GM23338 (cell line): ENCODE results near the gene CSNK1E. TPM values are rescaled to one million over a fixed set of nuclear protein-coding genes. Genes with fewer than 3 reads are reported as not detected.

Experiments used
- ATAC-seq: fragments of 200-7000 bp; cut with Tn5 transposase; 3 replicates; pipeline ENCODE4 v1.9.1; 2020
- DNase-seq: peaks from one replicate; pipeline ENCODE4 v3.0.0-alpha.2; 2015; ENCODE audit warnings: low spot score
- H2AFZ ChIP-seq: fragments of 200-600 bp; sonication (generic); 2 replicates; pipeline ENCODE4 v1.8.0; 2016; ENCODE audit warnings: antibody characterized with exemption, mild to moderate bottlenecking, moderate library complexity
- H3F3A ChIP-seq: fragments of 200-600 bp; sonication (generic); replicated peaks from 2 replicates; pipeline ENCODE4 v1.8.0; 2017; ENCODE audit warnings: antibody characterized with exemption, mixed run types, low read depth
- H3K27ac ChIP-seq: fragments of 200-600 bp; sonication (generic); 2 replicates; pipeline ENCODE4 v1.6.1; 2016; ENCODE audit warnings: low read depth
- H3K27me3 ChIP-seq: fragments of 200-600 bp; sonication (generic); 2 replicates; pipeline ENCODE4 v1.8.0; 2016; ENCODE audit warnings: mild to moderate bottlenecking, mixed run types, moderate library complexity; ENCODE audit not compliant: insufficient read depth
- H3K36me3 ChIP-seq: fragments of 200-600 bp; sonication (generic); 2 replicates; pipeline ENCODE4 v1.8.0; 2016; ENCODE audit warnings: mild to moderate bottlenecking; ENCODE audit not compliant: insufficient read depth
- H3K4me1 ChIP-seq: fragments of 200-600 bp; sonication (generic); 2 replicates; pipeline ENCODE4 v1.8.0; 2016; ENCODE audit warnings: mild to moderate bottlenecking, moderate library complexity; ENCODE audit not compliant: insufficient read depth
- H3K4me2 ChIP-seq: fragments of 200-600 bp; sonication (generic); 2 replicates; pipeline ENCODE4 v1.7.1; 2017; ENCODE audit warnings: mixed run types
- H3K4me3 ChIP-seq: fragments of 200-600 bp; sonication (generic); 2 replicates; pipeline ENCODE4 v1.6.1; 2016; ENCODE audit warnings: mixed run types
- H3K79me2 ChIP-seq: fragments of 200-600 bp; sonication (generic); replicated peaks from 2 replicates; pipeline ENCODE4 v1.8.0; 2017; ENCODE audit warnings: mild to moderate bottlenecking; ENCODE audit not compliant: insufficient read depth
- H3K9me2 ChIP-seq: fragments of 200-600 bp; sonication (generic); 2 replicates; pipeline ENCODE4 v1.8.0; 2017; ENCODE audit not compliant: insufficient read depth
- H4K20me1 ChIP-seq: fragments of 200-600 bp; sonication (generic); replicated peaks from 2 replicates; pipeline ENCODE4 v1.8.0; 2017; ENCODE audit warnings: mild to moderate bottlenecking; ENCODE audit not compliant: insufficient read depth
- H3K27ac Mint-ChIP-seq: 2 replicates; pipeline ENCODE4 v1.8.0; 2020; ENCODE audit warnings: inconsistent platforms, mild to moderate bottlenecking, moderate library complexity, mixed read lengths
- H3K27me3 Mint-ChIP-seq: 3 replicates; pipeline ENCODE4 v1.8.0; 2022; ENCODE audit warnings: low read depth, mild to moderate bottlenecking, moderate library complexity, mixed read lengths, inconsistent platforms; ENCODE audit not compliant: insufficient read depth, poor library complexity
- H3K36me3 Mint-ChIP-seq: 3 replicates; pipeline ENCODE4 v1.8.0; 2021; ENCODE audit warnings: low read depth, mild to moderate bottlenecking, inconsistent platforms, moderate library complexity, mixed read lengths
- H3K4me1 Mint-ChIP-seq: 3 replicates; pipeline ENCODE4 v1.8.0; 2020; ENCODE audit warnings: mild to moderate bottlenecking, inconsistent platforms, mixed read lengths
- H3K4me3 Mint-ChIP-seq: 3 replicates; pipeline ENCODE4 v1.8.0; 2021; ENCODE audit warnings: moderate library complexity, mild to moderate bottlenecking, inconsistent platforms, mixed read lengths
- H3K9me3 Mint-ChIP-seq: 3 replicates; pipeline ENCODE4 v1.8.0; 2020; ENCODE audit warnings: moderate library complexity, mild to moderate bottlenecking, inconsistent platforms, mixed read lengths
- CTCF ChIP-seq, 2 experiments: fragments of 200-600 bp in 1 of 2; sonication (generic) in 1 of 2; conservative IDR thresholded peaks; 2 replicates each; pipeline versions ENCODE4 v1.5.1 to v1.6.1; 2016 to 2017; ENCODE audit warnings: antibody characterized with exemption in 2 of 2, low read depth in 2 of 2, mild to moderate bottlenecking in 2 of 2, moderate library complexity in 1 of 2
- EZH2 ChIP-seq: fragments of 200-600 bp; sonication (generic); IDR thresholded peaks from one replicate; pipeline ENCODE4 v1.8.0; 2017; ENCODE audit warnings: antibody characterized with exemption, mild to moderate bottlenecking, low read depth; ENCODE audit not compliant: unreplicated experiment
- EZH2phosphoT487 ChIP-seq: fragments of 200-600 bp; sonication (generic); IDR thresholded peaks from one replicate; pipeline ENCODE4 v1.8.1; 2018; ENCODE audit warnings: antibody characterized with exemption; ENCODE audit not compliant: unreplicated experiment
- JUNB ChIP-seq: IDR thresholded peaks from one replicate; pipeline ENCODE4 v1.6.1; 2016; ENCODE audit warnings: antibody characterized with exemption; ENCODE audit not compliant: unreplicated experiment
- STAT1 ChIP-seq: IDR thresholded peaks from one replicate; pipeline ENCODE4 v1.6.1; 2016; ENCODE audit warnings: antibody characterized with exemption; ENCODE audit not compliant: unreplicated experiment
- ZNF114 ChIP-seq: fragments of 250-450 bp; sonication (Bioruptor Pico); IDR thresholded peaks from 2 replicates; pipeline ENCODE4 v1.5.0; 2020; ENCODE audit warnings: mild to moderate bottlenecking, moderate library complexity
- polyA plus RNA-seq: library from polyadenylated mRNA; unstranded; fragments of >200 nt; fragmentation: Nextera tagmentation; extraction: Ambion mirVana; gene quantifications from 2 replicates; pipeline ENCODE4 v1.2.1, GENCODE V29; 2016
- total RNA-seq: library from RNA; depleted of rRNA; stranded (reverse); fragments of >200 nt; shearing (Covaris generic); gene quantifications from 2 replicates; pipeline ENCODE4 v1.2.3, GENCODE V29; 2014
- TF ChIP-seq, protein P1 (sequence below): fragments of 250-450 bp; sonication (Bioruptor Pico); IDR thresholded peaks from 2 replicates; pipeline ENCODE4 v1.5.0; 2020; ENCODE audit warnings: mild to moderate bottlenecking, moderate library complexity

CSNK1E gene
- total and polyA plus RNA-seq, 2 experiments from 2014 or later = 180 to 259 TPM

DNA sequence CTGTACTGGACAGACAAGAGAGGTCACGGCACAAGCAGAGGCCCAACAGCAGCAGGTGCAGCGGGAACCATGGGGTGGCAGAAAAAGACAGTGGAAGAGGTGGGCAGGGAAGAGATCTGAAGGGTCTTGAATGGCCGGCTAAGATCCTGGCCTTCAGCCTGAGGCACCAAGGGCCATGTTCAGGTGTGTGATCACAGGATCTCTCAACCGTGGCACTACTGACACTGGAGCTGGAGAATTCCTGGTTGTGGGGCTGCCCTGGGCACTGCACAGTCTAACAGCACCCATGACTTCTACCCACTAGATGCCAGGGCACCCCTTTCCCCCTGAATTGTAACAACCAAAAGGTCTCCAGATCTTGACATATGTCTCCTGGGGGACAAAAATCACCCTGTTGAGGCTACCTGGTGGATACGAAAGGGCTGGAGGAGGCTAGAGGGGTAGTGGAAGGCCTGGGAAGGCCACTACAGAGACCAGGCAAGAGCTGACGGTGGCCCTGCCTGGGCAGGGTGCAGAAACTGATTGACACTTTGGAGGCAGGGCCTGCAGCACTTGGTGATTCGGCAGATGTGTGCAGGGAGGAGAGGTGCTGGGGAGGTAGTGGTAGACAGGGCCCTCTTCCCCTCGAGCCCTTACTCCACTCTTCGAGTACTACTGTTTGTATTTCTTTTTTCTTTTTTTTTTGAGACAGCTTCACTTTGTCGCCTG lies 8.3 kb downstream of the CSNK1E start:
- Mint-ChIP-seq H3K4me3 (no peak overlapping the region; the same call in 2 of the 3 replicates), H3K27me3 (peaks cover 22% of the 10 kb centered on the region), H3K36me3 (peaks cover 68% of the 10 kb centered on the region), H3K27ac (peak overlapping the region; percentile 79), H3K4me1 (peaks cover 73% of the 10 kb centered on the region), H3K9me3 (no peaks in the 10 kb centered on the region; the same call in 2 of the 3 replicates)
- no peak for TF ChIP-seq ZNF114
- no peak for TF ChIP-seq EZH2phosphoT487
- no peak for TF ChIP-seq EZH2
- no peak for TF ChIP-seq CTCF (conservative IDR thresholded peaks at IDR 0.05; ENCODE audit: low read depth in 2 of 2)
- no peak for TF ChIP-seq JUNB
- no peak for TF ChIP-seq STAT1
- TF ChIP-seq, protein P1, sequence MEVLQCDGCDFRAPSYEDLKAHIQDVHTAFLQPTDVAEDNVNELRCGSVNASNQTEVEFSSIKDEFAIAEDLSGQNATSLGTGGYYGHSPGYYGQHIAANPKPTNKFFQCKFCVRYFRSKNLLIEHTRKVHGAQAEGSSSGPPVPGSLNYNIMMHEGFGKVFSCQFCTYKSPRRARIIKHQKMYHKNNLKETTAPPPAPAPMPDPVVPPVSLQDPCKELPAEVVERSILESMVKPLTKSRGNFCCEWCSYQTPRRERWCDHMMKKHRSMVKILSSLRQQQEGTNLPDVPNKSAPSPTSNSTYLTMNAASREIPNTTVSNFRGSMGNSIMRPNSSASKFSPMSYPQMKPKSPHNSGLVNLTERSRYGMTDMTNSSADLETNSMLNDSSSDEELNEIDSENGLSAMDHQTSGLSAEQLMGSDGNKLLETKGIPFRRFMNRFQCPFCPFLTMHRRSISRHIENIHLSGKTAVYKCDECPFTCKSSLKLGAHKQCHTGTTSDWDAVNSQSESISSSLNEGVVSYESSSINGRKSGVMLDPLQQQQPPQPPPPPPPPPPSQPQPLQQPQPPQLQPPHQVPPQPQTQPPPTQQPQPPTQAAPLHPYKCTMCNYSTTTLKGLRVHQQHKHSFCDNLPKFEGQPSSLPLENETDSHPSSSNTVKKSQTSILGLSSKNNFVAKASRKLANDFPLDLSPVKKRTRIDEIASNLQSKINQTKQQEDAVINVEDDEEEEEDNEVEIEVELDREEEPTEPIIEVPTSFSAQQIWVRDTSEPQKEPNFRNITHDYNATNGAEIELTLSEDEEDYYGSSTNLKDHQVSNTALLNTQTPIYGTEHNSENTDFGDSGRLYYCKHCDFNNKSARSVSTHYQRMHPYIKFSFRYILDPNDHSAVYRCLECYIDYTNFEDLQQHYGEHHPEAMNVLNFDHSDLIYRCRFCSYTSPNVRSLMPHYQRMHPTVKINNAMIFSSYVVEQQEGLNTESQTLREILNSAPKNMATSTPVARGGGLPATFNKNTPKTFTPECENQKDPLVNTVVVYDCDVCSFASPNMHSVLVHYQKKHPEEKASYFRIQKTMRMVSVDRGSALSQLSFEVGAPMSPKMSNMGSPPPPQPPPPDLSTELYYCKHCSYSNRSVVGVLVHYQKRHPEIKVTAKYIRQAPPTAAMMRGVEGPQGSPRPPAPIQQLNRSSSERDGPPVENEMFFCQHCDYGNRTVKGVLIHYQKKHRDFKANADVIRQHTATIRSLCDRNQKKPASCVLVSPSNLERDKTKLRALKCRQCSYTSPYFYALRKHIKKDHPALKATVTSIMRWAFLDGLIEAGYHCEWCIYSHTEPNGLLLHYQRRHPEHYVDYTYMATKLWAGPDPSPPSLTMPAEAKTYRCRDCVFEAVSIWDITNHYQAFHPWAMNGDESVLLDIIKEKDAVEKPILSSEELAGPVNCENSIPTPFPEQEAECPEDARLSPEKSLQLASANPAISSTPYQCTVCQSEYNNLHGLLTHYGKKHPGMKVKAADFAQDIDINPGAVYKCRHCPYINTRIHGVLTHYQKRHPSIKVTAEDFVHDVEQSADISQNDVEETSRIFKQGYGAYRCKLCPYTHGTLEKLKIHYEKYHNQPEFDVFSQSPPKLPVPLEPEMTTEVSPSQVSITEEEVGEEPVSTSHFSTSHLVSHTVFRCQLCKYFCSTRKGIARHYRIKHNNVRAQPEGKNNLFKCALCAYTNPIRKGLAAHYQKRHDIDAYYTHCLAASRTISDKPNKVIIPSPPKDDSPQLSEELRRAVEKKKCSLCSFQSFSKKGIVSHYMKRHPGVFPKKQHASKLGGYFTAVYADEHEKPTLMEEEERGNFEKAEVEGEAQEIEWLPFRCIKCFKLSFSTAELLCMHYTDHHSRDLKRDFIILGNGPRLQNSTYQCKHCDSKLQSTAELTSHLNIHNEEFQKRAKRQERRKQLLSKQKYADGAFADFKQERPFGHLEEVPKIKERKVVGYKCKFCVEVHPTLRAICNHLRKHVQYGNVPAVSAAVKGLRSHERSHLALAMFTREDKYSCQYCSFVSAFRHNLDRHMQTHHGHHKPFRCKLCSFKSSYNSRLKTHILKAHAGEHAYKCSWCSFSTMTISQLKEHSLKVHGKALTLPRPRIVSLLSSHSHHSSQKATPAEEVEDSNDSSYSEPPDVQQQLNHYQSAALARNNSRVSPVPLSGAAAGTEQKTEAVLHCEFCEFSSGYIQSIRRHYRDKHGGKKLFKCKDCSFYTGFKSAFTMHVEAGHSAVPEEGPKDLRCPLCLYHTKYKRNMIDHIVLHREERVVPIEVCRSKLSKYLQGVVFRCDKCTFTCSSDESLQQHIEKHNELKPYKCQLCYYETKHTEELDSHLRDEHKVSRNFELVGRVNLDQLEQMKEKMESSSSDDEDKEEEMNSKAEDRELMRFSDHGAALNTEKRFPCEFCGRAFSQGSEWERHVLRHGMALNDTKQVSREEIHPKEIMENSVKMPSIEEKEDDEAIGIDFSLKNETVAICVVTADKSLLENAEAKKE (CRISPR knock-in tag) = no peak
- Histone ChIP-seq H3K9me2 (no peaks in the 10 kb centered on the region), H3K27me3 (no peaks in the 10 kb centered on the region), H3K4me2 (no peak overlapping the region), H3F3A (peaks cover 49% of the 10 kb centered on the region), H3K36me3 (peaks cover 39% of the 10 kb centered on the region), H2AFZ (no peak overlapping the region), H3K27ac (peak overlapping the region; percentile 81; the same call in 1 of the 2 replicates), H3K79me2 (peaks cover 100% of the 10 kb centered on the region), H3K4me1 (peaks cover 75% of the 10 kb centered on the region), H4K20me1 (peaks cover 97% of the 10 kb centered on the region), H3K4me3 (no peak overlapping the region)
- DNase-seq = no peak
- no peak for ATAC-seq
